Pulmonary artery endothelial cell (primary cell): Measurements from ENCODE around the gene FGD5. TPM values are rescaled to one million over a fixed set of nuclear protein-coding genes. Genes with fewer than 3 reads are reported as not detected.

Experiments used
- DNase-seq: peaks from one replicate; pipeline ENCODE4 v3.0.0-alpha.2; 2011; ENCODE audit warnings: low read depth, low spot score
- total RNA-seq: library from RNA; depleted of rRNA; stranded (reverse); fragments of >200 nt; gene quantifications from 2 replicates; pipeline ENCODE4 v1.2.3, GENCODE V29; 2014

FGD5 gene
- total RNA-seq, 1 donor from 2014 or later: 84.3 TPM

GRCh38 chr3:14847613-14848541 lies 29.1 kb downstream of the FGD5 start:
- DNase-seq: no peak

DNA sequence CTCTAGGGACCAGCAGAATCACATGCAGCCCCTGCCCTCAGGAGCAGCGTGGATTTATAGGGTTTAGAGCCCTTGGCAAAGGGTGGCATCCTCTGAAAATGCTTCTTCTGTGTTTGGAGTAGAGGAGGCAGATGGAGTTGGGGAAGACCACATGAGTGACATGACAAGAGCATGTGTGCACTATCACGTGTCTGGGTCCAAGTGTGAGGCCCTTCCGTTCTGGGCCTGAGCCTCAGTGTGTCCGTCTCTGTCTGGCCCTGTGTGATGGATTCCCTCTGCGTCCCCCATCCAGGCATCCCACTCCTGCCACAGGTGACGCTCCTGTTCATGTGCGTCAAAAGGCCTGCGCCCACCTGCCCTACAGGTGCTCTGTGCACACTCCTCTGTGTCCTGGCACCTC lies 30.1 kb downstream of the FGD5 start:
- DNase-seq: no peak

DNA sequence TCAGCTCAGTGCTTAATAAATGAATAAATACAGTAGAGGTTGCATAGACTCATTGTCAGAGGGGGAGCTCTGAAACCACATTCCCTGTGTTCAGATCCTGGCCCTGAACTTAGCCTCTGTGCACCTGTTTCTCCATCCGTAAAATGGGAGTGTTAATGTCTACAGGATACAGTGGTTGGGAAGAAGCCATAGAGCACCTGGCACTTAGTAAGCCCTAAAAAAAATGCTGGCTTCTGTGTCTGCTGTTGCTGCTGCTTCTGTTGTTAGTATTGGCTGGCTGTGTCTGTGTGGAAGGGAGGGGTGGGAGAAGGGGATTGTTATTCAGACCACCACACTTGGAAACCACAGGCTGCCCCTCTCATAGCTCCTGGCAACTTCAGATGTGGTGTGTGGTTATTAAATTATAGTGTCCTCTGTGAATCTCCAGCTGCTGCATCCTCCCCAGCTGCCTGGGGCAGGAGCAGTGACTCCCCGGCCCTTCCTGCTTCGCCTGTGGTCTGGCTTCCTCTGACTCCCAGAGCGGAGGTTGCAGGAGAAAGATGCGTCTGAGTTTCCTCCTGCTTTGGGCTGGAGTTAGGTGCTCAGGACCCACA lies 31.0 kb downstream of the FGD5 start:
- DNase-seq: no peak

GRCh38 chr3:14852058-14852594 lies 33.4 kb downstream of the FGD5 start:
- no peak for DNase-seq

- no peak for DNase-seq
These were observed 34.0 kb downstream of the FGD5 start for GRCh38 chr3:14852717-14853116.

DNA sequence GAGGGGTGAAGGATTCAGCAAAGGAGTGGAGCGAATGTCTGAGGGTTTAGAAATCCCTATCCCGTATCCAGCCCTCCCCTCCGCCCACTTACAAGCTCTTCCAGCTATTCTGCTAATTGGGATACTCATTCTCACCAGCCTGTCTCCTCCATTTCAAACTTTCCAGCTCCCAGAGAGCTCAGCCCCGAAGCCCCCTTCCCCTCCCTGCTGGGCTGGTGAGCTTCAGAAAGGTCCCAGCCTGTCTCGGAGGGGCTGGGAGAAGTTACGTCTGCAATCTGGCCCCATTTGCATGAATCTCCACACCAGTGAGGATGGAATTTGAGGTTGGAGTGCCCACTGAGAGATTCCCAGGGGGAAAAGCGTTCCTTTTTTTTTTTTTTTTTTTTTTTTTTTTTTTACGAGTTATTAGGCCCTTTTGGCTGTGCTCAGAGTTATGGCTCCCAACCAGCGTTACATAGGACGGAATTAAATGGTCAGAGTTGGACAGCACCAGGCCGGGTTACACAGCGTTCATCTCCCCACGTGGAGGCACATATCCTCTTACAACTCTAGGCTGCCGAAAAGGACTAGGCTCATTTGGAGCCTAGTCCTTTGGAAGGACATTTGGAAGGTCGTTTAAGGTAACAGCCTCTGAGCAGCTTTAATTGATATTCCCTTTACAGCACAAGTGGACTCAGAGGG lies 34.6 kb downstream of the FGD5 start:
- no peak for DNase-seq

- no peak for DNase-seq
These were observed 38.7 kb downstream of the FGD5 start for GRCh38 chr3:14857506-14857905.

- no peak for DNase-seq
These were observed 39.3 kb downstream of the FGD5 start for GRCh38 chr3:14858105-14858504.

DNA sequence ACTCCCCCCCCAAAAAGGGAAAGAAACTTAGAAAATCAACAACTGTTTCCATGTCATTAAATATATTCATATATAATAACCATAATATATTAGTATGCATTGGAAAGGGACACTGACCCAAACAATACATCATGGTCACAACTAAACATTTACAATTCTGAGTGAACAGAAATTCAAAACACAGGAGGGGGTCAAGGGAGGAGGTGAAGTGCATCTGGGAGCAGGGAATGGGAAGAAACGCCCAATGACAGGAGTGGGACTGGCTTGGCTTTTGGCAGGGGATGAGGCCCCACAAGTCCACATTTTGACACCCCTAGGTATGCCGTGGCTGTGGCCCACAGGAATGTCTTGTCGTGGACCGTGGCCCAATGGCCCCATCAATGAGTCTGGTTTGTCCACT lies 41.1 kb downstream of the FGD5 start:
- no peak for DNase-seq

- peak; percentile 15 for DNase-seq
These were observed 42.3 kb downstream of the FGD5 start for GRCh38 chr3:14861031-14861430.

GRCh38 chr3:14861446-14862302 lies 42.9 kb downstream of the FGD5 start:
- no peak for DNase-seq

GRCh38 chr3:14862303-14862660 lies 43.5 kb downstream of the FGD5 start:
- no peak for DNase-seq

DNA sequence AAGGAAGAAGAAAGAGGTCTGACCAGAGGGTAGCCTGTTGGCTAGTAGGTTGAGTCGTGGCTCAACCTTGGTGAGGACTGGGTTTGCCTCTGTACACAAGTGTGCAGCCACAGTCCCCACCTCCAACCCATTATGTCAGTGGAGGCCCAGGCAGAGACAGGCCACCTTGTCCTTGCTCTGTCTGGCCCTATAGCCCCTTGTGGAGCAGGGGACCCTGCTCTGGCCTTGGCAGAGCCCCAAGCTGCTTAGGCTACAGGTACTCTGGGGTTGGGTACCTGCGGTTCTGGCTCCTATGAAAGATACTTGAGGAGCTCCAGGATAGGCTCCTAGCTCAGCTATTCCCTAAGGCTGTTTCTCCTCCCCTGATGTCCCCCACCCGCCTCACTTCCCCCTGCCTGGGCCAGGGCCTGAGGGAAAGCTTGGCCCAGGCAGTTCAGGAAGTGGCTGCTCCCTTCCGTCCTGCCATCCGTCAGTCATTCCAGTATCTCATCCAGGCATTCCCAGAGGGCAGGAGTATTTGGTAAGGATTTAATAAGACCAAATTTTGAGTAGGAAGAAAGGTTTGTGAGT lies 44.0 kb downstream of the FGD5 start:
- no peak for DNase-seq

- no peak for DNase-seq
These were observed 44.8 kb downstream of the FGD5 start for GRCh38 chr3:14863333-14864100.

DNA sequence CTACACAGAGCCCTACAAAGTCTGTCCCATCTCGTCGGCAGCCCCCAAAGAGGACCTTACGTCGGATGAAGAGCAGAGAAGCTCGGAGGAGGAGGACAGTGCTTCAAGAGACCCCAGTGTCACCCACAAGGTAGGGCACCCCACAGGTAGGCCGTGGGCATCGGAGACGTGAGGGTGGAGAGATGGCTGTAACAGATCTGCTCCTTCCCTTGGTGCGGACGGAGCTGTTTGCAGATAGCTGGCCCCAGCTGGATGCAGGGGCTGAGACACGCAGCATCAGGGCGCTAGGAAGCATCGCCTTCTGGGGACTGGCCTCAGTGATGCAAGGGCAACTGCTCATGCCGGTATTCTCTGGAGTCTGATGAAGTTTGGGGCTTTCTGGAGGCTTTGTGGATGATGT lies 45.4 kb downstream of the FGD5 start:
- no peak for DNase-seq

DNA sequence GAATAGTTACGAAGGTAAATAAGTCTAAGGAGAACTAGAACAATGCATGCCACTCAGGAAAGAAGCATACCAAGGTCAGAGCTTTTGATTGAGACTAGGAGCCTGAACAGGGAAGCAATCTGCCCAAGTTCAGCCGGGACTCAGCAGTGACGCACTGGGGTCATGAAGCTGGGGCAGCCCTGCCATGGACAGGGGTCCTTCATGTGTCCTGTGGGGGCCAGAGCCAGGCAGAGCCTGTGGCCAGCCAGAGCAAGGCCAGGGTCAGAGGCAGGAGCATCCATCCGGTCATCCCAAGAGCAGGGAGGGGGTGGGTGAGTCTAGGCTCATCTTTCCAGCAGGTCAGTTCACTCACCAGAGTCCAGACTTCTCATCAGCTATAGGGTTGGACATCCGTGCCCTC lies 47.9 kb downstream of the FGD5 start:
- DNase-seq: no peak

GRCh38 chr3:14867936-14868570 lies 49.3 kb downstream of the FGD5 start:
- DNase-seq: no peak

GRCh38 chr3:14869917-14870782 lies 51.4 kb downstream of the FGD5 start:
- DNase-seq: no peak

DNA sequence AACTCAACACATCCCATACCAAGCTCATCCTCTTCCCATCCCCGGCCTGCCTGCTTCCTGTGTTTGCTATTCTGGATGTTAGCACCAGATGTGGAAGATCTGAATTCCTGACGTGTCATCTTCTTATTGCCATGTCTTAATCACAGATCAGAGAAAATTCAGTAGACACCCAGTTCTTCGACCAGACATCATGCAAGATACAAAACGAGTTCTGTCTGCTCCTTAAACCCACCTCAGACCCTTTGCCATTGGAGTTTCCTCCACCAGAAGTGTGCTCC lies 52.0 kb downstream of the FGD5 start:
- no peak for DNase-seq
